Measurements from ENCODE around the gene CUL1. TPM values are rescaled to one million over a fixed set of nuclear protein-coding genes. Genes with fewer than 3 reads are reported as not detected.

CUL1 gene
- total and polyA plus RNA-seq, 4 donors, result 22.9 to 56.5 (median 32.8) TPM

- H3K4me1 ChIP-seq (ENCODE audit: control insufficient read depth in 5 of 5, insufficient read depth in 5 of 5, low read length in 5 of 5), result peaks cover 0 to 20% (median 12%) of the 10 kb centered on the region in 5 donors
- no peaks in the 10 kb centered on the region for H3K36me3 ChIP-seq (ENCODE audit: control insufficient read depth in 4 of 4, insufficient read depth in 4 of 4, low read length in 4 of 4)
- DNase-seq (peak in 1 of 3 donors; percentile 36), ATAC-seq (ENCODE audit: insufficient read depth, low FRiP score) (no peak)
- TF ChIP-seq CTCF (IDR thresholded peaks at IDR 0.05; ENCODE audit: control extremely low read depth, extremely low read depth), result no peak
- no peaks in the 10 kb centered on the region for H3K27me3 ChIP-seq (ENCODE audit: control insufficient read depth in 3 of 3, insufficient read depth in 3 of 3, low read length in 2 of 3)
- H3K9ac ChIP-seq (ENCODE audit: insufficient read depth in 1 of 2, low read length in 2 of 2), result peak overlapping the region in 1 of 2 donors; percentile 37
- WGBS, 2 donors, result 85 to 89% methylated on average over 7 of the region's 7 CpGs
- no peak overlapping the region for H3K4me3 ChIP-seq
- no peaks in the 10 kb centered on the region for H3K9me3 ChIP-seq (ENCODE audit: control insufficient read depth in 4 of 4, insufficient read depth in 3 of 4, low read length in 3 of 4)
- no peak overlapping the region for H3K27ac ChIP-seq (ENCODE audit: low read depth in 1 of 2, low read length in 1 of 2)
These were observed 150.8 kb downstream of the CUL1 start for GRCh38 chr7:148849393-148850098.

DNA sequence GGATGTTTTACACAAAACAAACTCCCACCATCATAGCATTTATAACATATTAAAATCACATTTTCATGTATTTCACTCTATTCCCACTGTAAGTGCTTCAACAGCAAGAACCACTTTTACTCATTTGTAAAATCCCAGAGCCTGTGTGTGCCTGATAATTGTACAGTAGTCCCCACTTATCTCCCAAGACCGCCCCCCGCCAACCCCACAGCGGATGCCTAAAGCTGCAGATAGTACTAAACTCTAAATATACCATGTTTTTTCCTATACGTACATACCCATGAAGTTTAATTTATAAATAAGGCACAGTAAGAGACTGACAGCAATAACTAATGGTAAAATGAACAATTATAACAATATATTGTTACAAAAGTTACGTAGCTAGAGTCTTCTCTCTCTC, 151.9 kb downstream of the CUL1 start:
- no peaks in the 10 kb centered on the region for H3K36me3 ChIP-seq (ENCODE audit: control insufficient read depth in 4 of 4, insufficient read depth in 4 of 4, low read length in 4 of 4)
- peaks cover 0 to 25% (median 12%) of the 10 kb centered on the region in 5 donors for H3K4me1 ChIP-seq (ENCODE audit: control insufficient read depth in 5 of 5, insufficient read depth in 5 of 5, low read length in 5 of 5)
- no peaks in the 10 kb centered on the region for H3K9me3 ChIP-seq (ENCODE audit: control insufficient read depth in 4 of 4, insufficient read depth in 3 of 4, low read length in 3 of 4)
- H3K27me3 ChIP-seq (ENCODE audit: control insufficient read depth in 3 of 3, insufficient read depth in 3 of 3, low read length in 2 of 3), result no peaks in the 10 kb centered on the region
- H3K4me3 ChIP-seq, result no peak overlapping the region
- no peak overlapping the region for H3K27ac ChIP-seq (ENCODE audit: low read depth in 1 of 2, low read length in 1 of 2)
- ATAC-seq (ENCODE audit: insufficient read depth, low FRiP score) (no peak), DNase-seq (no peak)
- TF ChIP-seq CTCF (IDR thresholded peaks at IDR 0.05; ENCODE audit: control extremely low read depth, extremely low read depth), result no peak
- no peak overlapping the region for H3K9ac ChIP-seq (ENCODE audit: insufficient read depth in 1 of 2, low read length in 2 of 2)
- WGBS, 2 donors, result 97 to 98% methylated on average over 5 of the region's 5 CpGs

Small RNA genes lying within 50 kb of the gene (small RNA-seq; reads per million reads assigned to genes)
- not detected for gene RNU7-20P (ENCODE audit: low replicate concordance)

Other genes with a start within 250 kb of the CUL1 start
- not detected for gene C7orf33, start 108.1 kb upstream of the CUL1 start, total RNA-seq
- not detected for gene C7orf33, start 108.1 kb upstream of the CUL1 start, polyA plus RNA-seq
- gene EZH2, start 185.4 kb downstream of the CUL1 start, total RNA-seq, result 10 to 100 TPM in 1 of 2 donors, 1 to 10 TPM in 1; 4.6 to 14.8 TPM
- 1 to 10 TPM; 3.6 to 4.3 TPM for gene EZH2, start 185.4 kb downstream of the CUL1 start, polyA plus RNA-seq